SU-DHL-6 (cell line): ENCODE measurements around the gene FMO5.
A peak's percentile ranks its signal among the peaks of the same experiment; 100 is the strongest.

Source experiments
- CTCF ChIP-seq: fragments of 200-600 bp; sonication (generic); IDR thresholded peaks from one replicate; pipeline ENCODE4 v1.5.1; 2017; ENCODE audit warnings: antibody characterized with exemption, mild to moderate bottlenecking, low read length, moderate library complexity; ENCODE audit not compliant: insufficient read depth, poor library complexity, severe bottlenecking
- EZH2phosphoT487 ChIP-seq: fragments of 200-600 bp; sonication (generic), shearing (Covaris generic); conservative IDR thresholded peaks from 2 replicates; pipeline ENCODE4 v1.6.1; 2018; ENCODE audit warnings: mild to moderate bottlenecking, antibody characterized with exemption, low read length, moderate library complexity, mixed read lengths

DNA sequence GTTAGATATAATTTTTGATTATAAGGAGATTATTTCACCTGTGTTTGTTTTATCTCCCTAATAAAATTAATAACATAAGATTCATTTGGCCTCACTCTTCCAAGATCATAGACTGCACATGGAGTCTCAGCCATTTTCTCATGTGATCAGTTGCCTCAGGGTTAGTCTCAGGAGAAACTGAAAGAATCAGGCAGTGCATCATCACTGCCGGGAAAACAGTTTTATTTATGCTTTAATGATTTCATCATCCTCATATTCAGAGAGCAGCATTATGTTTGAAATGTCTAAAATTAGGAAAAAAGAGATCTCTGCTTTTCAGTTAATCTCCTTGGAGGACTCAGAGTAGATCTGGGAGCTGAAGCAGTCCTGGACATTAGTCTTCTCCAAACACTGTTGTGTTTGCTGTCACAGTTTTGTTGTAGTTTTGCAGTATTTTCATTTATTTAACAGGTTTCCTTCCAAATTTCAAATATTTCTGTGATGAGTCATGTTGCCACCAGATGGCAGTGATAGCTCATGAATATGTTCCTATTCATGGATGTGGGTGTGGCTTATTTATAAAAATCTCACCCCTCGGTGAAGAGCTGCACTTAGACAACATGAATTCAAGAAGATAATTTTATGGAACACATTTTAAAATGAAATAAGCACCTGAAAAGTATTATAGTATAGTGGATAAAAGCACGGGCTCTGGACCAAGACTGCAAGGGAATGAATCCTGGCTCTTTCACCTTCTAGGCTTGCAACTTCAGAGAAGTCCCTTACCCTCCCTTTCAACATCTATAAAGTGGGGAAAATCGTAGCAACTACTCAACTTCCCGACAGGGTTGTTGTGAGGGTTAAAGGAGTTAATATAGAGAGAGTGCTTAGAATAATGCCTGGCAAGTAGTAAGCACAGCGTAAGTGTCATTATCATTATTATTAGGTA is 48.5 kb upstream of the FMO5 start:
- peak; percentile 47 for TF ChIP-seq CTCF
- TF ChIP-seq EZH2phosphoT487, result no peak
